GM23338 (cell line): Measurements from ENCODE around the gene MMRN2. TPM values are rescaled to one million over a fixed set of nuclear protein-coding genes. Genes with fewer than 3 reads are reported as not detected.

Experiments used
- ATAC-seq: fragments of 200-7000 bp; cut with Tn5 transposase; 3 replicates; pipeline ENCODE4 v1.9.1; 2020
- DNase-seq: peaks from one replicate; pipeline ENCODE4 v3.0.0-alpha.2; 2015; ENCODE audit warnings: low spot score
- H2AFZ ChIP-seq: fragments of 200-600 bp; sonication (generic); 2 replicates; pipeline ENCODE4 v1.8.0; 2016; ENCODE audit warnings: antibody characterized with exemption, mild to moderate bottlenecking, moderate library complexity
- H3F3A ChIP-seq: fragments of 200-600 bp; sonication (generic); replicated peaks from 2 replicates; pipeline ENCODE4 v1.8.0; 2017; ENCODE audit warnings: antibody characterized with exemption, mixed run types, low read depth
- H3K27ac ChIP-seq: fragments of 200-600 bp; sonication (generic); 2 replicates; pipeline ENCODE4 v1.6.1; 2016; ENCODE audit warnings: low read depth
- H3K27me3 ChIP-seq: fragments of 200-600 bp; sonication (generic); 2 replicates; pipeline ENCODE4 v1.8.0; 2016; ENCODE audit warnings: mild to moderate bottlenecking, mixed run types, moderate library complexity; ENCODE audit not compliant: insufficient read depth
- H3K36me3 ChIP-seq: fragments of 200-600 bp; sonication (generic); 2 replicates; pipeline ENCODE4 v1.8.0; 2016; ENCODE audit warnings: mild to moderate bottlenecking; ENCODE audit not compliant: insufficient read depth
- H3K4me1 ChIP-seq: fragments of 200-600 bp; sonication (generic); 2 replicates; pipeline ENCODE4 v1.8.0; 2016; ENCODE audit warnings: mild to moderate bottlenecking, moderate library complexity; ENCODE audit not compliant: insufficient read depth
- H3K4me2 ChIP-seq: fragments of 200-600 bp; sonication (generic); 2 replicates; pipeline ENCODE4 v1.7.1; 2017; ENCODE audit warnings: mixed run types
- H3K4me3 ChIP-seq: fragments of 200-600 bp; sonication (generic); 2 replicates; pipeline ENCODE4 v1.6.1; 2016; ENCODE audit warnings: mixed run types
- H3K79me2 ChIP-seq: fragments of 200-600 bp; sonication (generic); replicated peaks from 2 replicates; pipeline ENCODE4 v1.8.0; 2017; ENCODE audit warnings: mild to moderate bottlenecking; ENCODE audit not compliant: insufficient read depth
- H3K9me2 ChIP-seq: fragments of 200-600 bp; sonication (generic); 2 replicates; pipeline ENCODE4 v1.8.0; 2017; ENCODE audit not compliant: insufficient read depth
- H4K20me1 ChIP-seq: fragments of 200-600 bp; sonication (generic); replicated peaks from 2 replicates; pipeline ENCODE4 v1.8.0; 2017; ENCODE audit warnings: mild to moderate bottlenecking; ENCODE audit not compliant: insufficient read depth
- H3K27ac Mint-ChIP-seq: 2 replicates; pipeline ENCODE4 v1.8.0; 2020; ENCODE audit warnings: inconsistent platforms, mild to moderate bottlenecking, moderate library complexity, mixed read lengths
- H3K27me3 Mint-ChIP-seq: 3 replicates; pipeline ENCODE4 v1.8.0; 2022; ENCODE audit warnings: low read depth, mild to moderate bottlenecking, moderate library complexity, mixed read lengths, inconsistent platforms; ENCODE audit not compliant: insufficient read depth, poor library complexity
- H3K36me3 Mint-ChIP-seq: 3 replicates; pipeline ENCODE4 v1.8.0; 2021; ENCODE audit warnings: low read depth, mild to moderate bottlenecking, inconsistent platforms, moderate library complexity, mixed read lengths
- H3K4me1 Mint-ChIP-seq: 3 replicates; pipeline ENCODE4 v1.8.0; 2020; ENCODE audit warnings: mild to moderate bottlenecking, inconsistent platforms, mixed read lengths
- H3K4me3 Mint-ChIP-seq: 3 replicates; pipeline ENCODE4 v1.8.0; 2021; ENCODE audit warnings: moderate library complexity, mild to moderate bottlenecking, inconsistent platforms, mixed read lengths
- H3K9me3 Mint-ChIP-seq: 3 replicates; pipeline ENCODE4 v1.8.0; 2020; ENCODE audit warnings: moderate library complexity, mild to moderate bottlenecking, inconsistent platforms, mixed read lengths
- EZH2 ChIP-seq: fragments of 200-600 bp; sonication (generic); IDR thresholded peaks from one replicate; pipeline ENCODE4 v1.8.0; 2017; ENCODE audit warnings: antibody characterized with exemption, mild to moderate bottlenecking, low read depth; ENCODE audit not compliant: unreplicated experiment
- EZH2phosphoT487 ChIP-seq: fragments of 200-600 bp; sonication (generic); IDR thresholded peaks from one replicate; pipeline ENCODE4 v1.8.1; 2018; ENCODE audit warnings: antibody characterized with exemption; ENCODE audit not compliant: unreplicated experiment
- JUNB ChIP-seq: IDR thresholded peaks from one replicate; pipeline ENCODE4 v1.6.1; 2016; ENCODE audit warnings: antibody characterized with exemption; ENCODE audit not compliant: unreplicated experiment
- NANOG ChIP-seq: IDR thresholded peaks from 2 replicates; pipeline ENCODE4 v1.6.1; 2016; ENCODE audit warnings: antibody characterized with exemption, borderline replicate concordance
- REST ChIP-seq: IDR thresholded peaks from one replicate; pipeline ENCODE4 v1.6.1; 2018; ENCODE audit warnings: antibody characterized with exemption; ENCODE audit not compliant: unreplicated experiment
- STAT1 ChIP-seq: IDR thresholded peaks from one replicate; pipeline ENCODE4 v1.6.1; 2016; ENCODE audit warnings: antibody characterized with exemption; ENCODE audit not compliant: unreplicated experiment
- ZNF114 ChIP-seq: fragments of 250-450 bp; sonication (Bioruptor Pico); IDR thresholded peaks from 2 replicates; pipeline ENCODE4 v1.5.0; 2020; ENCODE audit warnings: mild to moderate bottlenecking, moderate library complexity
- ZNF331 ChIP-seq: fragments of 250-450 bp; sonication (Bioruptor Pico); IDR thresholded peaks from 2 replicates; pipeline ENCODE4 v1.5.0; 2020; ENCODE audit warnings: low read depth, mild to moderate bottlenecking, moderate library complexity
- ZNF462 ChIP-seq: fragments of 250-450 bp; sonication (Bioruptor Pico); IDR thresholded peaks from 2 replicates; pipeline ENCODE4 v1.5.0; 2020; ENCODE audit warnings: mild to moderate bottlenecking, moderate library complexity
- polyA plus RNA-seq: library from polyadenylated mRNA; unstranded; fragments of >200 nt; fragmentation: Nextera tagmentation; extraction: Ambion mirVana; gene quantifications from 2 replicates; pipeline ENCODE4 v1.2.1, GENCODE V29; 2016
- total RNA-seq: library from RNA; depleted of rRNA; stranded (reverse); fragments of >200 nt; shearing (Covaris generic); gene quantifications from 2 replicates; pipeline ENCODE4 v1.2.3, GENCODE V29; 2014
- TF ChIP-seq, protein P1 (sequence below), 2 experiments: fragments of 200-600 bp in 1 of 2; sonication (generic) in 1 of 2; conservative IDR thresholded peaks; 2 replicates each; pipeline versions ENCODE4 v1.5.1 to v1.6.1; 2016 to 2017; ENCODE audit warnings: antibody characterized with exemption in 2 of 2, low read depth in 2 of 2, mild to moderate bottlenecking in 2 of 2, moderate library complexity in 1 of 2

The MMRN2 gene
- total and polyA plus RNA-seq, 2 experiments from 2014 or later, result 0.32 to 2.4 TPM

DNA sequence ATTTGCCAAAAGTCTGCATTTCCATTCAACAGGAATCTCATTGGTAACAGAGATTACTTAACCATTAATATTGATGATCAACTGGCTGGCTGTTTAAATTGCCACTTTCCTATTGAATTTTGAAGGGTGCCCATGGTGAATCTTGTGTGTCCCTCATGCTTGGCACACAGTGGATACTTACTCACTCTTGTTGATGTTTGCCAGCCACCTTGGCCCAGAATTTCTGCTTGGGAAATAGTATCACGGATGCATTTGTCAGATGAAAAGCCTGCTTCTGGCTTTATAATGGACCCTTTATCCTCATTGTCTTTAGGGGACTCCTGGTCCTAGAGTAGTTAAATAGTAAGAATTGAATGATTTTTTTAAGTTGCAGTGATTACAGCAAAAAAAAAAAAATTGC is 52.0 kb downstream of the MMRN2 start (continued):
- no peak for TF ChIP-seq REST
- TF ChIP-seq JUNB, result no peak
- no peak for TF ChIP-seq ZNF331 (CRISPR knock-in tag)
- no peak for TF ChIP-seq EZH2
- TF ChIP-seq ZNF114, result no peak

GRCh38 chr10:86904600-86904999 is 52.8 kb downstream of the MMRN2 start:
- H2AFZ ChIP-seq, result no peak overlapping the region
- H3K27ac ChIP-seq, result no peak overlapping the region
- no peak overlapping the region for H3K4me2 ChIP-seq
- DNase-seq (no peak), ATAC-seq (no peak)
- no peaks in the 10 kb centered on the region; the same call in 1 of the 2 replicates for H4K20me1 ChIP-seq
- Mint-ChIP-seq H3K4me1 (peaks cover 3% of the 10 kb centered on the region), H3K4me3 (no peak overlapping the region), H3K36me3 (peaks cover 88% of the 10 kb centered on the region), H3K9me3 (no peaks in the 10 kb centered on the region), H3K27me3 (peaks cover 2% of the 10 kb centered on the region), H3K27ac (no peak overlapping the region; the same call in 1 of the 2 replicates)
- H3K4me3 ChIP-seq, result no peak overlapping the region
- H3K79me2 ChIP-seq, result peaks cover 18% of the 10 kb centered on the region; the same call in 1 of the 2 replicates
- no peaks in the 10 kb centered on the region for H3K27me3 ChIP-seq
- H3K9me2 ChIP-seq, result no peaks in the 10 kb centered on the region
- H3K4me1 ChIP-seq, result no peaks in the 10 kb centered on the region
- no peaks in the 10 kb centered on the region for H3F3A ChIP-seq
- peaks cover 31% of the 10 kb centered on the region; the same call in 1 of the 2 replicates for H3K36me3 ChIP-seq
- TF ChIP-seq, protein P1, sequence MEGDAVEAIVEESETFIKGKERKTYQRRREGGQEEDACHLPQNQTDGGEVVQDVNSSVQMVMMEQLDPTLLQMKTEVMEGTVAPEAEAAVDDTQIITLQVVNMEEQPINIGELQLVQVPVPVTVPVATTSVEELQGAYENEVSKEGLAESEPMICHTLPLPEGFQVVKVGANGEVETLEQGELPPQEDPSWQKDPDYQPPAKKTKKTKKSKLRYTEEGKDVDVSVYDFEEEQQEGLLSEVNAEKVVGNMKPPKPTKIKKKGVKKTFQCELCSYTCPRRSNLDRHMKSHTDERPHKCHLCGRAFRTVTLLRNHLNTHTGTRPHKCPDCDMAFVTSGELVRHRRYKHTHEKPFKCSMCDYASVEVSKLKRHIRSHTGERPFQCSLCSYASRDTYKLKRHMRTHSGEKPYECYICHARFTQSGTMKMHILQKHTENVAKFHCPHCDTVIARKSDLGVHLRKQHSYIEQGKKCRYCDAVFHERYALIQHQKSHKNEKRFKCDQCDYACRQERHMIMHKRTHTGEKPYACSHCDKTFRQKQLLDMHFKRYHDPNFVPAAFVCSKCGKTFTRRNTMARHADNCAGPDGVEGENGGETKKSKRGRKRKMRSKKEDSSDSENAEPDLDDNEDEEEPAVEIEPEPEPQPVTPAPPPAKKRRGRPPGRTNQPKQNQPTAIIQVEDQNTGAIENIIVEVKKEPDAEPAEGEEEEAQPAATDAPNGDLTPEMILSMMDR (conservative IDR thresholded peaks at IDR 0.05; ENCODE audit: low read depth in 2 of 2), result no peak
- no peak for TF ChIP-seq NANOG
- TF ChIP-seq STAT1, result no peak
- no peak for TF ChIP-seq ZNF462 (CRISPR knock-in tag)
- TF ChIP-seq EZH2, result no peak
- no peak for TF ChIP-seq EZH2phosphoT487
- TF ChIP-seq ZNF331 (CRISPR knock-in tag), result no peak
- TF ChIP-seq JUNB, result no peak
- TF ChIP-seq ZNF114, result no peak
